Measurements from ENCODE around the gene MARCHF3. TPM values are rescaled to one million over a fixed set of nuclear protein-coding genes. Genes with fewer than 3 reads are reported as not detected.

Gene MARCHF3
- total and polyA plus RNA-seq, 2 of the 13 experiments (the other 11 are each of a cell fraction or from before 2014, with no cell fraction given): 4.8 to 11.9 TPM

- FAIRE-seq: no peak
- Histone ChIP-seq H3K4me2 (ENCODE audit: low read depth, low read length) (no peak overlapping the region), H3K9me3 (ENCODE audit: low read length) (no peaks in the 10 kb centered on the region), H3K36me3 (replicated peaks in 1 of 2; ENCODE audit: control insufficient read depth in 1 of 2, insufficient read depth in 2 of 2, low read length in 2 of 2) (peaks cover 22 to 87% of the 10 kb centered on the region in 2 experiments), H2AFZ (ENCODE audit: low read length) (no peak overlapping the region), H3K27me3 (ENCODE audit: control insufficient read depth in 1 of 2, insufficient read depth in 2 of 2, low read length in 2 of 2) (no peaks in the 10 kb centered on the region), H4K20me1 (ENCODE audit: insufficient read depth, low read length) (no peaks in the 10 kb centered on the region), H3K4me3 (replicated peaks in 1 of 3; ENCODE audit: insufficient read depth in 1 of 3, low read depth in 2 of 3, low read length in 3 of 3) (no peak overlapping the region), H3K4me1 (ENCODE audit: insufficient read depth, low read length) (no peaks in the 10 kb centered on the region), H3K9ac (ENCODE audit: insufficient read depth, low read depth, low read length) (no peak overlapping the region), H3K79me2 (ENCODE audit: insufficient read depth, low read length) (no peaks in the 10 kb centered on the region), H3K27ac (ENCODE audit: extremely low read length, insufficient read depth, low read length) (no peak overlapping the region)
- BruUV-seq (replicated peaks): no TSS peak
- in situ Hi-C loops (cut with HindIII; ENCODE audit: extremely low pct_ligation_motif_present, low pct_unique_long_range_greater_than_20kb) (no loop called here), intact Hi-C loops (cut with micrococcal nuclease; ENCODE audit: unreplicated experiment) (no loop called here)
- WGBS (ENCODE audit: low lambda C conversion rate): 75% methylated on average over 3 of the region's 3 CpGs
- ChIA-PET CTCF (ENCODE audit: low intra/inter-chr PET ratio, low total read pairs) (no interaction called here), POLR2A (no interaction called here)
- no peak for TF ChIP-seq ZNF615 (CRISPR knock-in tag; IDR thresholded peaks at IDR 0.05; ENCODE audit: borderline replicate concordance)
- no peak for TF ChIP-seq ZNF776 (CRISPR knock-in tag; IDR thresholded peaks at IDR 0.05)
- TF ChIP-seq THAP9 (CRISPR knock-in tag; IDR thresholded peaks at IDR 0.05; ENCODE audit: borderline replicate concordance): no peak
- TF ChIP-seq SRSF1 (optimal IDR thresholded peaks at IDR 0.05; ENCODE audit: low read depth, low read length): no peak
- no peak for TF ChIP-seq MLLT10 (CRISPR knock-in tag; IDR thresholded peaks at IDR 0.05)
- TF ChIP-seq POGK (CRISPR knock-in tag; conservative IDR thresholded peaks at IDR 0.05): no peak
- no peak for TF ChIP-seq JUND (CRISPR knock-in tag; IDR thresholded peaks at IDR 0.05)
- no peak for ATAC-seq
- DNase-seq (ENCODE audit: low spot score): no peak
Observed at GRCh38 chr5:126826619-126827215, 203.6 kb downstream of the MARCHF3 start.
